Glutamatergic neuron (in vitro differentiated cells): ENCODE data around the gene VTI1A. TPM values are rescaled to one million over a fixed set of nuclear protein-coding genes. Genes with fewer than 3 reads are reported as not detected.

Experiments used
- DNase-seq: peaks from one replicate; pipeline ENCODE4 v3.0.0; 2022
- H3K27ac Mint-ChIP-seq: one replicate; pipeline ENCODE4 v1.8.0; 2020; ENCODE audit warnings: mild to moderate bottlenecking, mixed read lengths, inconsistent platforms; ENCODE audit not compliant: unreplicated experiment
- H3K27me3 Mint-ChIP-seq: one replicate; pipeline ENCODE4 v1.8.0; 2020; ENCODE audit warnings: mild to moderate bottlenecking, moderate library complexity, mixed read lengths, inconsistent platforms; ENCODE audit not compliant: unreplicated experiment
- H3K36me3 Mint-ChIP-seq: one replicate; pipeline ENCODE4 v1.8.0; 2020; ENCODE audit warnings: mild to moderate bottlenecking, mixed read lengths, inconsistent platforms; ENCODE audit not compliant: unreplicated experiment
- H3K4me1 Mint-ChIP-seq: one replicate; pipeline ENCODE4 v1.8.0; 2020; ENCODE audit warnings: mild to moderate bottlenecking, low read depth, mixed read lengths, inconsistent platforms; ENCODE audit not compliant: unreplicated experiment
- H3K4me3 Mint-ChIP-seq: one replicate; pipeline ENCODE4 v1.8.0; 2020; ENCODE audit warnings: mild to moderate bottlenecking, mixed read lengths, inconsistent platforms; ENCODE audit not compliant: unreplicated experiment
- H3K9me3 Mint-ChIP-seq: one replicate; pipeline ENCODE4 v1.8.0; 2020; ENCODE audit warnings: mild to moderate bottlenecking, moderate library complexity, mixed read lengths, inconsistent platforms; ENCODE audit not compliant: unreplicated experiment
- CTCF ChIP-seq: fragments of 200-600 bp; sonication (generic); IDR thresholded peaks from one replicate; pipeline ENCODE4 v1.5.0; 2021; ENCODE audit not compliant: partially characterized antibody, unreplicated experiment
- total RNA-seq: library from RNA; stranded (reverse); fragmentation: NEBNext Ultra II Directional; extraction: Animal tissue kit (Norgen Biotek cat#: 25700); gene quantifications from one replicate; pipeline ENCODE4 v1.2.1, GENCODE V29; 2021; ENCODE audit not compliant: unreplicated experiment

VTI1A gene
- total RNA-seq, 1 donor from 2014 or later = 61.0 TPM

- Mint-ChIP-seq H3K9me3 (no peaks in the 10 kb centered on the region), H3K27ac (no peak overlapping the region), H3K27me3 (no peaks in the 10 kb centered on the region), H3K4me3 (no peak overlapping the region), H3K36me3 (no peaks in the 10 kb centered on the region), H3K4me1 (no peaks in the 10 kb centered on the region)
- TF ChIP-seq CTCF = no peak
- DNase-seq = no peak
These were observed 317.0 kb downstream of the VTI1A start for GRCh38 chr10:112763916-112764520.

GRCh38 chr10:112765717-112766235 lies 318.8 kb downstream of the VTI1A start:
- H3K27ac Mint-ChIP-seq = no peak overlapping the region

GRCh38 chr10:112766636-112767035 lies 319.6 kb downstream of the VTI1A start:
- no peaks in the 10 kb centered on the region for H3K27me3 Mint-ChIP-seq
- no peak overlapping the region for H3K4me3 Mint-ChIP-seq
- no peak for TF ChIP-seq CTCF
- H3K9me3 Mint-ChIP-seq = no peaks in the 10 kb centered on the region
- no peak for DNase-seq
- H3K27ac Mint-ChIP-seq = no peak overlapping the region
- H3K4me1 Mint-ChIP-seq = no peaks in the 10 kb centered on the region
- H3K36me3 Mint-ChIP-seq = no peaks in the 10 kb centered on the region

More at GRCh38 chr10:112765717-112766235, 318.8 kb downstream of the VTI1A start:
- TF ChIP-seq CTCF = no peak
- Mint-ChIP-seq H3K4me3 (no peak overlapping the region), H3K36me3 (no peaks in the 10 kb centered on the region), H3K27me3 (no peaks in the 10 kb centered on the region), H3K9me3 (no peaks in the 10 kb centered on the region), H3K4me1 (no peaks in the 10 kb centered on the region)
- DNase-seq = no peak

- Mint-ChIP-seq H3K36me3 (no peaks in the 10 kb centered on the region), H3K4me1 (no peaks in the 10 kb centered on the region), H3K27ac (no peak overlapping the region), H3K27me3 (no peaks in the 10 kb centered on the region), H3K9me3 (no peaks in the 10 kb centered on the region), H3K4me3 (no peak overlapping the region)
- TF ChIP-seq CTCF = no peak
- DNase-seq = no peak
These were observed 320.1 kb downstream of the VTI1A start for GRCh38 chr10:112767156-112767555.

GRCh38 chr10:112768121-112768520 lies 321.1 kb downstream of the VTI1A start:
- no peaks in the 10 kb centered on the region for H3K9me3 Mint-ChIP-seq
- no peak overlapping the region for H3K4me3 Mint-ChIP-seq
- H3K36me3 Mint-ChIP-seq = no peaks in the 10 kb centered on the region
- no peak for DNase-seq
- no peak overlapping the region for H3K27ac Mint-ChIP-seq
- TF ChIP-seq CTCF = no peak
- no peaks in the 10 kb centered on the region for H3K27me3 Mint-ChIP-seq
- H3K4me1 Mint-ChIP-seq = no peaks in the 10 kb centered on the region
